Body of pancreas (tissue), 4 donors: ENCODE results near the gene TMEM145. TPM values are rescaled to one million over a fixed set of nuclear protein-coding genes. Genes with fewer than 3 reads are reported as not detected.

Source experiments
- ATAC-seq: fragments of 150-250 bp; one replicate; pipeline ENCODE4 v1.9.1; 2016
- DNase-seq, 4 donors: peaks; one replicate each; pipeline ENCODE4 v3.0.0-alpha.2; 2019
- H3K27ac ChIP-seq, 4 donors: fragments of 200-600 bp; sonication (generic); 1 replicate in 3 of 4; 2 replicates in 1 of 4; pipeline versions ENCODE4 v1.5.1 to v1.6.1; 2016 to 2019; ENCODE audit warnings: mild to moderate bottlenecking in 1 of 4, mixed read lengths in 1 of 4, moderate library complexity in 1 of 4
- H3K27me3 ChIP-seq, 2 donors: fragments of 200-600 bp; sonication (generic); one replicate each; pipeline ENCODE4 v1.6.0; 2016; ENCODE audit warnings: mild to moderate bottlenecking in 1 of 2
- H3K36me3 ChIP-seq, 2 donors: fragments of 200-600 bp; sonication (generic); replicated peaks in 1 of 2; 2 replicates each; pipeline ENCODE4 v1.5.1; 2016; ENCODE audit warnings: low read depth in 2 of 2; ENCODE audit not compliant: insufficient read depth in 1 of 2
- H3K4me1 ChIP-seq: fragments of 200-600 bp; sonication (generic); one replicate; pipeline ENCODE4 v1.6.0; 2016
- H3K4me3 ChIP-seq, 2 donors: fragments of 200-600 bp; sonication (generic); 1 replicate in 1 of 2; 2 replicates in 1 of 2; pipeline ENCODE4 v1.5.1; 2016 to 2019
- H3K9me3 ChIP-seq, 3 donors: fragments of 200-600 bp; sonication (generic); 1 replicate in 2 of 3; 2 replicates in 1 of 3; pipeline ENCODE4 v1.5.1; 2016
- CTCF ChIP-seq, 7 experiments: fragments of 450-650 bp in 4 of 7; fragments of 200-600 bp in 3 of 7; sonication (generic) in 3 of 7; IDR thresholded peaks; one replicate each; pipeline ENCODE4 v1.5.1; 2016 to 2019; ENCODE audit warnings: antibody characterized with exemption in 7 of 7
- POLR2A ChIP-seq, 3 donors: fragments of 450-650 bp; IDR thresholded peaks; one replicate each; pipeline ENCODE4 v1.6.1; 2016; ENCODE audit warnings: antibody characterized with exemption in 3 of 3, mild to moderate bottlenecking in 2 of 3
- WGBS, 2 donors: methylation state at CpG; one replicate each; pipeline ENCODE4 v1.1.5; 2017; 5-methylcytosine and 5-hydroxymethylcytosine counted together
- intact Hi-C: fragments of 100-400 bp; cut with DNase I; formaldehyde crosslinking; loops from one replicate; pipeline ENCODE4 v1.15.1; 2023
- total RNA-seq, 2 donors: library from RNA; depleted of rRNA; stranded (reverse); fragments of >200 nt; gene quantifications; one replicate each; pipeline ENCODE4 v1.1.0, GENCODE V29; 2016

The TMEM145 gene
- total RNA-seq, 2 donors from 2014 or later = not detected

GRCh38 chr19:42344336-42344893, 31.3 kb downstream of the TMEM145 start:
- WGBS, 2 donors = 94 to 95% methylated on average over 11 to 18 of the region's 18 CpGs
- no peak for ATAC-seq
- intact Hi-C loops = no loop called here
- Histone ChIP-seq H3K4me3 (no peak overlapping the region), H3K27me3 (no peaks in the 10 kb centered on the region), H3K4me1 (no peaks in the 10 kb centered on the region), H3K9me3 (no peaks in the 10 kb centered on the region), H3K36me3 (no peaks in the 10 kb centered on the region), H3K27ac (no peak overlapping the region)
- TF ChIP-seq CTCF (IDR thresholded peaks at IDR 0.05) (no peak), POLR2A (IDR thresholded peaks at IDR 0.05) (no peak)
- no peak for DNase-seq

- TF ChIP-seq POLR2A (IDR thresholded peaks at IDR 0.05) = no peak
- no peak for TF ChIP-seq CTCF (IDR thresholded peaks at IDR 0.05)
- DNase-seq = no peak
- H3K4me3 ChIP-seq = no peak overlapping the region
- H3K9me3 ChIP-seq = no peaks in the 10 kb centered on the region
- H3K27ac ChIP-seq = no peak overlapping the region
- H3K4me1 ChIP-seq = no peaks in the 10 kb centered on the region
- ATAC-seq = no peak
- WGBS, 2 donors = 86 to 87% methylated on average over 6 of the region's 6 CpGs
- H3K36me3 ChIP-seq = no peaks in the 10 kb centered on the region
- H3K27me3 ChIP-seq = no peaks in the 10 kb centered on the region
- intact Hi-C loops = no loop called here
These were observed 32.2 kb downstream of the TMEM145 start for GRCh38 chr19:42345191-42345812.

- no peaks in the 10 kb centered on the region for H3K9me3 ChIP-seq
- no peaks in the 10 kb centered on the region for H3K27me3 ChIP-seq
- TF ChIP-seq CTCF (IDR thresholded peaks at IDR 0.05) = no peak
- TF ChIP-seq POLR2A (IDR thresholded peaks at IDR 0.05) = no peak
- DNase-seq (no peak), ATAC-seq (no peak)
- H3K4me1 ChIP-seq = no peaks in the 10 kb centered on the region
- no peaks in the 10 kb centered on the region for H3K36me3 ChIP-seq
- H3K4me3 ChIP-seq = no peak overlapping the region
- no peak overlapping the region for H3K27ac ChIP-seq
- intact Hi-C loops = no loop called here
- WGBS, 2 donors = 96 to 97% methylated on average over 11 to 14 of the region's 14 CpGs
These were observed 35.1 kb downstream of the TMEM145 start for GRCh38 chr19:42348211-42348610.

GRCh38 chr19:42349378-42350107, 36.4 kb downstream of the TMEM145 start:
- ATAC-seq (no peak), DNase-seq (no peak)
- Histone ChIP-seq H3K4me3 (no peak overlapping the region), H3K36me3 (no peaks in the 10 kb centered on the region), H3K9me3 (no peaks in the 10 kb centered on the region), H3K4me1 (no peaks in the 10 kb centered on the region), H3K27me3 (no peaks in the 10 kb centered on the region), H3K27ac (no peak overlapping the region)
- intact Hi-C loops = no loop called here
- TF ChIP-seq POLR2A (IDR thresholded peaks at IDR 0.05) (no peak), CTCF (IDR thresholded peaks at IDR 0.05) (no peak)
- WGBS, 2 donors = 93 to 94% methylated on average over 8 to 14 of the region's 14 CpGs
